KMS-11 (cell line): ENCODE measurements around the gene UBE2I.

Experiments
- H2AFZ ChIP-seq: fragments of 200-600 bp; sonication (generic); 2 replicates; pipeline ENCODE4 v1.6.1; 2016; ENCODE audit warnings: antibody characterized with exemption, mixed run types, low read depth
- H3K27ac ChIP-seq: fragments of 200-600 bp; sonication (generic); 2 replicates; pipeline ENCODE4 v1.6.1; 2016; ENCODE audit warnings: mild to moderate bottlenecking, mixed run types
- H3K27me3 ChIP-seq: fragments of 200-600 bp; sonication (generic); 2 replicates; pipeline ENCODE4 v1.6.1; 2017; ENCODE audit warnings: mild to moderate bottlenecking, low read depth, mixed run types, moderate library complexity; ENCODE audit not compliant: insufficient read depth
- H3K36me3 ChIP-seq: fragments of 200-600 bp; sonication (generic); 2 replicates; pipeline ENCODE4 v1.6.1; 2017; ENCODE audit warnings: mild to moderate bottlenecking, mixed run types; ENCODE audit not compliant: insufficient read depth
- H3K4me1 ChIP-seq: fragments of 200-600 bp; sonication (generic); 2 replicates; pipeline ENCODE4 v1.6.1; 2016; ENCODE audit warnings: mild to moderate bottlenecking, low read depth, mixed run types; ENCODE audit not compliant: poor library complexity, severe bottlenecking
- H3K4me2 ChIP-seq: fragments of 200-600 bp; sonication (generic); 2 replicates; pipeline ENCODE4 v1.7.0; 2016; ENCODE audit warnings: mild to moderate bottlenecking, mixed run types
- H3K4me3 ChIP-seq: fragments of 200-600 bp; sonication (generic); IDR thresholded peaks from 2 replicates; pipeline ENCODE4 v1.6.1; 2017; ENCODE audit warnings: low read depth, low read length, mixed read lengths; ENCODE audit not compliant: insufficient read depth
- H3K79me2 ChIP-seq: fragments of 200-600 bp; sonication (generic); 2 replicates; pipeline ENCODE4 v1.6.1; 2016; ENCODE audit warnings: low read depth, mixed run types; ENCODE audit not compliant: insufficient read depth
- H3K9ac ChIP-seq: fragments of 200-600 bp; sonication (generic); 2 replicates; pipeline ENCODE4 v1.6.1; 2016; ENCODE audit warnings: mild to moderate bottlenecking, mixed run types
- H4K20me1 ChIP-seq: fragments of 200-600 bp; sonication (generic); 2 replicates; pipeline ENCODE4 v1.6.1; 2016; ENCODE audit warnings: mild to moderate bottlenecking, mixed run types; ENCODE audit not compliant: insufficient read depth
- TF ChIP-seq, protein P1 (sequence below): fragments of 200-600 bp; sonication (generic); conservative IDR thresholded peaks from 2 replicates; pipeline ENCODE4 v1.6.1; 2017; ENCODE audit warnings: low read depth, mild to moderate bottlenecking, antibody characterized with exemption, low read length, moderate library complexity, mixed read lengths

The UBE2I gene

DNA sequence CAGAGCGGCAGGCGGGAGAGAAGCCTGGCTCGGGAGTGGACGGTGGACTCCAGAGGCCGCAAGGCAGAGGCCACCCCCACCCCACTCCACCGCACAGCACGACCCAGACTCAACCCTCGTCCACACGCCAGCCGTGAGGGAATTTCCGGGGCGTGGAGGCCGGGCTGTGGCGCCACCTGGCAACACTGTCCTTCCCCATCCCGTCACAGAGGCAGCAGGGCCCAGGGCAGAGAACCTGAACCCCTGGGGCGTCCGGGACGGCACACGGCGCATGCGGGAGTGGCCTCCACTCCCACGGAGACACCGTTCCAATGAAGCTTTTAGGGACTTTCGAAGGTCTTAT, 65.8 kb downstream of the UBE2I start:
- Histone ChIP-seq H3K79me2 (no peaks in the 10 kb centered on the region), H2AFZ (no peak overlapping the region), H3K9ac (no peak overlapping the region), H3K4me3 (no peak overlapping the region), H3K27ac (no peak overlapping the region), H4K20me1 (no peaks in the 10 kb centered on the region), H3K4me2 (no peak overlapping the region), H3K36me3 (no peaks in the 10 kb centered on the region), H3K27me3 (no peaks in the 10 kb centered on the region), H3K4me1 (no peaks in the 10 kb centered on the region)
- TF ChIP-seq, protein P1, sequence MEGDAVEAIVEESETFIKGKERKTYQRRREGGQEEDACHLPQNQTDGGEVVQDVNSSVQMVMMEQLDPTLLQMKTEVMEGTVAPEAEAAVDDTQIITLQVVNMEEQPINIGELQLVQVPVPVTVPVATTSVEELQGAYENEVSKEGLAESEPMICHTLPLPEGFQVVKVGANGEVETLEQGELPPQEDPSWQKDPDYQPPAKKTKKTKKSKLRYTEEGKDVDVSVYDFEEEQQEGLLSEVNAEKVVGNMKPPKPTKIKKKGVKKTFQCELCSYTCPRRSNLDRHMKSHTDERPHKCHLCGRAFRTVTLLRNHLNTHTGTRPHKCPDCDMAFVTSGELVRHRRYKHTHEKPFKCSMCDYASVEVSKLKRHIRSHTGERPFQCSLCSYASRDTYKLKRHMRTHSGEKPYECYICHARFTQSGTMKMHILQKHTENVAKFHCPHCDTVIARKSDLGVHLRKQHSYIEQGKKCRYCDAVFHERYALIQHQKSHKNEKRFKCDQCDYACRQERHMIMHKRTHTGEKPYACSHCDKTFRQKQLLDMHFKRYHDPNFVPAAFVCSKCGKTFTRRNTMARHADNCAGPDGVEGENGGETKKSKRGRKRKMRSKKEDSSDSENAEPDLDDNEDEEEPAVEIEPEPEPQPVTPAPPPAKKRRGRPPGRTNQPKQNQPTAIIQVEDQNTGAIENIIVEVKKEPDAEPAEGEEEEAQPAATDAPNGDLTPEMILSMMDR, result no peak

DNA sequence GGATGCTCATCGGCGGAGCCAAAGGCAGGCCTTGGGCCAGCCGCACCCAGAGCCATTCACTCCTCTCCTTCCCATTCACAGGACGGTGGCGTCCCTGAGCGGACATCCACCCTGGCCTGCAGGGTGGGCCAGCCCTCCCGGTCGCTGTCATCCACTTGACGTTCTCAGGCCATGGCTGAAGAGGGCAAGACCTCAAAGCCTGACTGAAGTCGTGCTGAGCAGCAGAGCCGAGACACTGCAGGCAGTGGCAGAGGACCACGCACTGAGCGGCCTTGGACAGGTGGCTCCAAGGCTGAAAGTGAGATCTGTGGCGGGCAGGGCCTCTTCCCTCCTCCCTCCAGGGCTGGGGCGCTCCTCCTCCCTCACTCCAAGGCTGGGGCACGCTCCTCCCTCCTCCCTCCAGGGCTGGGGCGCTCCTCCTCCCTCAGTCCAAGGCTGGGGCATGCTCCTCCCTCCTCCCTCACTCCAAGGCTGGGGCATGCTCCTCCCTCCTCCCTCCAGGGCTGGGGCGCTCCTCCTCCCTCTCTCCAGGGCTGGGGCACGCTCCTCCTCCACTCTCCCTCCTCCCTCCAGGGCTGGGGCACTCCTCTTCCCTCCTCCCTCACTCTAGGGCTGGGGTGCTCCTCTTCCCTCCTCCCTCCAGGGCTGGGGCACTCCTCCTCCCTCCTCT, 66.4 kb downstream of the UBE2I start:
- Histone ChIP-seq H3K4me3 (no peak overlapping the region), H4K20me1 (no peaks in the 10 kb centered on the region), H3K79me2 (no peaks in the 10 kb centered on the region), H3K36me3 (no peaks in the 10 kb centered on the region), H2AFZ (no peak overlapping the region), H3K4me2 (no peak overlapping the region), H3K4me1 (no peaks in the 10 kb centered on the region), H3K27me3 (no peaks in the 10 kb centered on the region), H3K27ac (no peak overlapping the region), H3K9ac (no peak overlapping the region)
- TF ChIP-seq, protein P1, result no peak
